Cardiac muscle cell (in vitro differentiated cells and primary cell): ENCODE results near the gene SMYD3. TPM values are rescaled to one million over a fixed set of nuclear protein-coding genes. Genes with fewer than 3 reads are reported as not detected.

ENCODE experiments used
- DNase-seq, 2 donors: peaks; one replicate each; pipeline versions ENCODE4 v3.0.0 to v3.0.0-alpha.2; 2010 to 2017; ENCODE audit warnings: low read depth in 1 of 2, low spot score in 1 of 2
- H3K27ac ChIP-seq: fragments of 200-600 bp; sonication (generic); 2 replicates; pipeline ENCODE4 v1.5.1; 2016
- H3K27me3 ChIP-seq: fragments of 200-600 bp; sonication (generic); 2 replicates; pipeline ENCODE4 v1.6.0; 2016; ENCODE audit warnings: control low read depth
- H3K36me3 ChIP-seq: fragments of 200-600 bp; sonication (generic); 2 replicates; pipeline ENCODE4 v1.5.1; 2016; ENCODE audit warnings: control low read depth
- H3K4me1 ChIP-seq: fragments of 200-600 bp; sonication (generic); 2 replicates; pipeline ENCODE4 v1.8.1; 2017; ENCODE audit warnings: low read depth, mild to moderate bottlenecking, mixed run types
- H3K4me3 ChIP-seq: fragments of 200-600 bp; sonication (generic); 2 replicates; pipeline ENCODE4 v1.5.1; 2016; ENCODE audit warnings: mild to moderate bottlenecking
- H3K9me3 ChIP-seq: fragments of 200-600 bp; sonication (generic); 2 replicates; pipeline ENCODE4 v1.5.1; 2017; ENCODE audit warnings: low read depth, mild to moderate bottlenecking, control low read depth
- polyA plus RNA-seq: library from polyadenylated mRNA; unstranded; fragments of >200 nt; fragmentation: Nextera tagmentation; extraction: Ambion mirVana; gene quantifications from 2 replicates; pipeline ENCODE4 v1.2.1, GENCODE V29; 2016
- total RNA-seq: library from RNA; depleted of rRNA; stranded (reverse); fragments of >200 nt; gene quantifications from 2 replicates; pipeline ENCODE4 v1.2.3, GENCODE V29; 2016
- TF ChIP-seq, protein P1 (sequence below): IDR thresholded peaks from 2 replicates; pipeline ENCODE4 v1.5.1; 2012; ENCODE audit warnings: low read depth, mild to moderate bottlenecking, low read length

The SMYD3 gene
- total and polyA plus RNA-seq, 2 experiments from 2014 or later, result 47.2 to 50.8 TPM

GRCh38 chr1:245880754-245881403 is 626.2 kb downstream of the SMYD3 start:
- Histone ChIP-seq H3K27ac (no peak overlapping the region), H3K9me3 (no peaks in the 10 kb centered on the region), H3K4me1 (peaks cover 7% of the 10 kb centered on the region), H3K4me3 (no peak overlapping the region), H3K27me3 (no peaks in the 10 kb centered on the region), H3K36me3 (no peaks in the 10 kb centered on the region)
- TF ChIP-seq, protein P1, sequence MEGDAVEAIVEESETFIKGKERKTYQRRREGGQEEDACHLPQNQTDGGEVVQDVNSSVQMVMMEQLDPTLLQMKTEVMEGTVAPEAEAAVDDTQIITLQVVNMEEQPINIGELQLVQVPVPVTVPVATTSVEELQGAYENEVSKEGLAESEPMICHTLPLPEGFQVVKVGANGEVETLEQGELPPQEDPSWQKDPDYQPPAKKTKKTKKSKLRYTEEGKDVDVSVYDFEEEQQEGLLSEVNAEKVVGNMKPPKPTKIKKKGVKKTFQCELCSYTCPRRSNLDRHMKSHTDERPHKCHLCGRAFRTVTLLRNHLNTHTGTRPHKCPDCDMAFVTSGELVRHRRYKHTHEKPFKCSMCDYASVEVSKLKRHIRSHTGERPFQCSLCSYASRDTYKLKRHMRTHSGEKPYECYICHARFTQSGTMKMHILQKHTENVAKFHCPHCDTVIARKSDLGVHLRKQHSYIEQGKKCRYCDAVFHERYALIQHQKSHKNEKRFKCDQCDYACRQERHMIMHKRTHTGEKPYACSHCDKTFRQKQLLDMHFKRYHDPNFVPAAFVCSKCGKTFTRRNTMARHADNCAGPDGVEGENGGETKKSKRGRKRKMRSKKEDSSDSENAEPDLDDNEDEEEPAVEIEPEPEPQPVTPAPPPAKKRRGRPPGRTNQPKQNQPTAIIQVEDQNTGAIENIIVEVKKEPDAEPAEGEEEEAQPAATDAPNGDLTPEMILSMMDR, result no peak
- DNase-seq, result peak in 1 of 2 donors; percentile 94

- H3K4me1 ChIP-seq, result peaks cover 16% of the 10 kb centered on the region
- TF ChIP-seq, protein P1, result no peak
- no peak overlapping the region for H3K27ac ChIP-seq
These were observed 628.0 kb downstream of the SMYD3 start for GRCh38 chr1:245879091-245879490.

GRCh38 chr1:245878585-245878984 is 628.5 kb downstream of the SMYD3 start:
- TF ChIP-seq, protein P1, result no peak
- no peak overlapping the region for H3K4me3 ChIP-seq
- H3K4me1 ChIP-seq, result peaks cover 16% of the 10 kb centered on the region
- no peaks in the 10 kb centered on the region for H3K27me3 ChIP-seq
- no peak overlapping the region for H3K27ac ChIP-seq
- H3K36me3 ChIP-seq, result no peaks in the 10 kb centered on the region
- no peaks in the 10 kb centered on the region for H3K9me3 ChIP-seq
- DNase-seq, result no peak

More at GRCh38 chr1:245879091-245879490, 628.0 kb downstream of the SMYD3 start:
- Histone ChIP-seq H3K9me3 (no peaks in the 10 kb centered on the region), H3K4me3 (no peak overlapping the region), H3K27me3 (no peaks in the 10 kb centered on the region), H3K36me3 (no peaks in the 10 kb centered on the region)
- peak in 1 of 2 donors; percentile 66 for DNase-seq

DNA sequence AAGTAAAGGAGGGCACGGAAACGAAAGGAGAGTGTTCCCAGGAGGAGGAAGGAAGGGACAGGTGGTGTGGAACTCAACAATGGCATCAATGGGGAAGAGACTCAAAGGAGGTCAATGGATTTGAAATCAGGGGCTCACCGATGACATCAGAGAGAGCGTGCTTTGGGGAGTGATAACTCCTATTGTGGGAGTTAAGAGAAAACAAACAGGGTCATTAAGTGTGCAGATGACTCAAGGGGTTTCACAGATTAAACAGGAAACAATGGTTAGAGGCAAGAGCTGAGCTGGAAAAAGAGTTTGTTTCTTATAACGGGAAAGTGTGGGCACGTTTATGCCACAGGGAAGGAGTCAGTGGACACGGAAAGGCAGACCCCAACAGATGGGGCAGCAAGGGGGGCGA is 629.1 kb downstream of the SMYD3 start:
- no peak for DNase-seq
- peaks cover 16% of the 10 kb centered on the region for H3K4me1 ChIP-seq
- H3K36me3 ChIP-seq, result no peaks in the 10 kb centered on the region
- no peaks in the 10 kb centered on the region for H3K27me3 ChIP-seq
- H3K27ac ChIP-seq, result no peak overlapping the region
- TF ChIP-seq, protein P1, result no peak
- H3K9me3 ChIP-seq, result no peaks in the 10 kb centered on the region
- no peak overlapping the region for H3K4me3 ChIP-seq

GRCh38 chr1:245876586-245876985 is 630.5 kb downstream of the SMYD3 start:
- no peaks in the 10 kb centered on the region for H3K27me3 ChIP-seq
- TF ChIP-seq, protein P1, result no peak
- peaks cover 10% of the 10 kb centered on the region for H3K4me1 ChIP-seq
- H3K9me3 ChIP-seq, result no peaks in the 10 kb centered on the region
- H3K27ac ChIP-seq, result no peak overlapping the region
- H3K36me3 ChIP-seq, result no peaks in the 10 kb centered on the region
- no peak overlapping the region for H3K4me3 ChIP-seq
- DNase-seq, result no peak
